Endothelial cell of umbilical vein (primary cell): Measurements from ENCODE around the gene SLC39A3. TPM values are rescaled to one million over a fixed set of nuclear protein-coding genes. Genes with fewer than 3 reads are reported as not detected.

ENCODE experiments used
- BruUV-seq: library from RNA; stranded (reverse); fragments of 400-500 nt; replicated peaks from 2 replicates; lab custom pipeline; 2021; lab: Mats Ljungman, UMichigan
- CTCF ChIA-PET: fragments of 300-600, 350-600 bp; sonication (Branson Sonifier 250); formaldehyde crosslinking; loops from one replicate; lab custom pipeline; 2021; ENCODE audit warnings: antibody characterized with exemption, inconsistent platforms; lab: Charles Lee
- POLR2A ChIA-PET: fragments of 300-600, 350-600 bp; sonication (Branson Sonifier 250); formaldehyde crosslinking; loops from one replicate; lab custom pipeline; 2021; ENCODE audit warnings: antibody characterized with exemption, inconsistent platforms; lab: Charles Lee
- DNase-seq: peaks from one replicate; pipeline ENCODE4 v3.0.0-alpha.2; 2011; ENCODE audit warnings: low read depth, low spot score
- FAIRE-seq: peaks from 2 replicates; lab custom pipeline; 2011; peaks lifted over from hg19 to GRCh38; lab: Jason Lieb, UNC
- H2AFZ ChIP-seq: 2 replicates; pipeline ENCODE4 v1.6.0; 2012; ENCODE audit warnings: low read depth, low read length, control low read depth, inconsistent platforms
- H3K27ac ChIP-seq: 2 replicates; pipeline ENCODE4 v1.5.1; 2011; ENCODE audit warnings: low read depth, mild to moderate bottlenecking, control low read depth, low read length, moderate library complexity; ENCODE audit not compliant: insufficient read depth
- H3K27me3 ChIP-seq, 2 experiments: 2 replicates each; pipeline versions ENCODE4 v1.6.0 to v1.6.1; 2011; ENCODE audit warnings: low read length in 2 of 2, mixed read lengths in 1 of 2; ENCODE audit not compliant: control insufficient read depth in 2 of 2, insufficient read depth in 2 of 2
- H3K36me3 ChIP-seq, 2 experiments: 2 replicates in 1 of 2; 3 replicates in 1 of 2; pipeline ENCODE4 v1.5.1; 2011; ENCODE audit warnings: low read length in 2 of 2, mild to moderate bottlenecking in 1 of 2, moderate library complexity in 1 of 2; ENCODE audit not compliant: control insufficient read depth in 2 of 2, insufficient read depth in 2 of 2; ENCODE audit errors: extremely low read depth in 1 of 2
- H3K4me1 ChIP-seq: 3 replicates; pipeline ENCODE4 v1.5.1; 2011; ENCODE audit warnings: mild to moderate bottlenecking, low read length; ENCODE audit not compliant: control insufficient read depth, insufficient read depth; ENCODE audit errors: extremely low read depth
- H3K4me2 ChIP-seq: 2 replicates; pipeline ENCODE4 v1.6.1; 2011; ENCODE audit warnings: low read length, control low read depth, mixed read lengths; ENCODE audit not compliant: insufficient read depth
- H3K4me3 ChIP-seq, 3 experiments: fragments of 200-600 bp in 1 of 3; sonication (generic), shearing (Covaris generic) in 1 of 3; replicated peaks in 1 of 3; 2 replicates each; pipeline ENCODE4 v1.5.1; 2011 to 2016; ENCODE audit warnings: control low read depth in 3 of 3, low read length in 3 of 3, mild to moderate bottlenecking in 2 of 3, inconsistent platforms in 1 of 3, low read depth in 1 of 3, moderate library complexity in 1 of 3; ENCODE audit not compliant: insufficient read depth in 1 of 3
- H3K79me2 ChIP-seq: 2 replicates; pipeline ENCODE4 v1.6.0; 2012; ENCODE audit warnings: low read length, inconsistent platforms; ENCODE audit not compliant: control insufficient read depth, insufficient read depth
- H3K9ac ChIP-seq: replicated peaks from 2 replicates; pipeline ENCODE3; 2011; ENCODE audit warnings: low read length, control low read depth; ENCODE audit not compliant: insufficient read depth; ENCODE audit errors: extremely low read depth
- H3K9me1 ChIP-seq: replicated peaks from 3 replicates; pipeline ENCODE4 v1.6.0; 2011; ENCODE audit warnings: mild to moderate bottlenecking, low read length; ENCODE audit not compliant: control insufficient read depth, insufficient read depth; ENCODE audit errors: extremely low read depth
- H3K9me3 ChIP-seq: replicated peaks from 2 replicates; pipeline ENCODE4 v1.5.1; 2012; ENCODE audit warnings: low read length, inconsistent platforms; ENCODE audit not compliant: control insufficient read depth, insufficient read depth
- H4K20me1 ChIP-seq: replicated peaks from 2 replicates; pipeline ENCODE3; 2011; ENCODE audit warnings: mild to moderate bottlenecking, low read length; ENCODE audit not compliant: control insufficient read depth, insufficient read depth; ENCODE audit errors: extremely low read depth
- CTCF ChIP-seq, 2 donors: IDR thresholded peaks; 1 replicate in 1 of 2; 2 replicates in 1 of 2; pipeline ENCODE4 v1.5.1; 2011; ENCODE audit warnings: low read length in 2 of 2, mild to moderate bottlenecking in 2 of 2, moderate library complexity in 2 of 2, control low read depth in 1 of 2, inconsistent platforms in 1 of 2, low read depth in 1 of 2; ENCODE audit not compliant: insufficient read depth in 1 of 2; ENCODE audit errors: extremely low read depth in 1 of 2
- EZH2 ChIP-seq: IDR thresholded peaks from 2 replicates; pipeline ENCODE4 v1.6.1; 2012; ENCODE audit warnings: borderline replicate concordance, low read depth, mild to moderate bottlenecking, moderate library complexity, low read length, inconsistent platforms; ENCODE audit not compliant: severe bottlenecking
- FOS ChIP-seq: IDR thresholded peaks from 2 replicates; pipeline ENCODE4 v1.6.1; 2011; ENCODE audit warnings: mild to moderate bottlenecking, low read length, moderate library complexity, borderline replicate concordance; ENCODE audit not compliant: insufficient read depth
- GATA2 ChIP-seq: IDR thresholded peaks from 2 replicates; pipeline ENCODE4 v1.7.0; 2011; ENCODE audit warnings: low read depth, mild to moderate bottlenecking, moderate library complexity, mixed read lengths, low read length; ENCODE audit not compliant: insufficient read length, insufficient read depth
- JUN ChIP-seq: IDR thresholded peaks from 2 replicates; pipeline ENCODE4 v1.6.1; 2011; ENCODE audit warnings: borderline replicate concordance, low read depth; ENCODE audit not compliant: insufficient read length, insufficient read depth
- MYC ChIP-seq: IDR thresholded peaks from one replicate; pipeline ENCODE4 v1.6.1; 2011; ENCODE audit warnings: mild to moderate bottlenecking, low read depth, low read length
- POLR2A ChIP-seq: IDR thresholded peaks from 2 replicates; pipeline ENCODE4 v1.6.1; 2012; ENCODE audit warnings: low read depth, mild to moderate bottlenecking, control low read depth, low read length
- POLR2AphosphoS5 ChIP-seq: IDR thresholded peaks from 2 replicates; pipeline ENCODE4 v1.6.1; 2012; ENCODE audit warnings: low read depth, mild to moderate bottlenecking, control low read depth, low read length, moderate library complexity; ENCODE audit not compliant: insufficient read depth
- dilution Hi-C: fragments of 300-500 bp; cut with MboI; formaldehyde crosslinking; loops from one replicate; pipeline ENCODE4 v1.15.0; 2019; ENCODE audit warnings: low sequenced_read_pairs; ENCODE audit not compliant: extremely low pct_ligation_motif_present
- intact Hi-C: fragments of 100-400 bp; cut with micrococcal nuclease; formaldehyde crosslinking; loops from one replicate; pipeline ENCODE4 v1.10.0; 2022
- polyA plus RNA-seq, 4 experiments: library from polyadenylated mRNA; depleted of rRNA in 3 of 4; stranded (reverse) in 3 of 4; unstranded in 1 of 4; fragments of >200 nt; gene quantifications; 2 replicates each; pipeline versions ENCODE4 v1.2.1 to v1.2.3, GENCODE V29; 2011 to 2012; ENCODE audit warnings: missing spikeins in 1 of 4
- total RNA-seq: library from RNA; stranded (reverse); gene quantifications from 2 replicates; pipeline ENCODE4 v1.2.3, GENCODE V29; 2021
- TF ChIP-seq, protein P1 (sequence below): IDR thresholded peaks from 2 replicates; pipeline ENCODE4 v1.6.1; 2011; ENCODE audit not compliant: insufficient read depth, insufficient read length

SLC39A3 gene
- total and polyA plus RNA-seq, 2 donors (not counting 3 experiments of a cell fraction or from before 2014, with no cell fraction given): 28.0 to 43.1 TPM

DNA sequence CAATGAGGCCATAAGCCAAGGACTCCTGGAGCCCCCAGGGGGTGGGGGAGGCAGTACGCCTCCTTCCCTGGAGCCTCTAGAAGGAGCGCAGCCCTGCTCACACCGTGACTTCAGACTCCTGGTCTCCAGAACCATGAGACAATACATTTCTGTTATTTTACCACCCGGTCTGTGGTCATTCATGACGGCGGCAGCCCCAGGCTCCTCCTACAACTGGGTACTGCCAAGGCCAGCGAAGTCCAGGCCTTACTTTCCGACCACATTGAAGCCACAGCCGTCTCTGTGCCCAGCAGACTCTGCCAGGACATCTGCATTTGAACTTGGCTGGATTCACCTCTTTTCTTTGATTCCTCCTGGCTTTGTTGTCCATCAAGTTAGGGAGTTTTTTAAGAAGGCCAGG lies 47.9 kb downstream of the SLC39A3 start:
- H3K9me3 ChIP-seq: no peaks in the 10 kb centered on the region
- FAIRE-seq: no peak

More for the DNA sequence above, 47.9 kb downstream of the SLC39A3 start:
- POLR2A ChIA-PET: no interaction called here
- TF ChIP-seq JUN: no peak
- TF ChIP-seq, protein P1, sequence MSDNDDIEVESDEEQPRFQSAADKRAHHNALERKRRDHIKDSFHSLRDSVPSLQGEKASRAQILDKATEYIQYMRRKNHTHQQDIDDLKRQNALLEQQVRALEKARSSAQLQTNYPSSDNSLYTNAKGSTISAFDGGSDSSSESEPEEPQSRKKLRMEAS: no peak
- TF ChIP-seq EZH2: no peak
- no peak for TF ChIP-seq GATA2
- TF ChIP-seq CTCF (IDR thresholded peaks at IDR 0.05; ENCODE audit: extremely low read depth in 1 of 2, insufficient read depth in 1 of 2, low read depth in 1 of 2, low read length in 2 of 2): no peak
- TF ChIP-seq MYC: no peak
- no peak for TF ChIP-seq POLR2A
- TF ChIP-seq FOS: no peak
- TF ChIP-seq POLR2AphosphoS5: no peak
- no peaks in the 10 kb centered on the region for H3K27me3 ChIP-seq
- no peaks in the 10 kb centered on the region for H4K20me1 ChIP-seq
- no peaks in the 10 kb centered on the region for H3K79me2 ChIP-seq
- H3K4me2 ChIP-seq: no peak overlapping the region
- H3K4me1 ChIP-seq: peaks cover 10% of the 10 kb centered on the region
- BruUV-seq: no TSS peak
- dilution Hi-C loops (loop anchor here (10.0 kb wide), 1 partner anchor 63 kb away; no protein-coding TSS in a partner anchor), intact Hi-C loops (no loop called here)
- H3K9me1 ChIP-seq: no peaks in the 10 kb centered on the region
- CTCF ChIA-PET: no interaction called here
- H3K4me3 ChIP-seq: no peak overlapping the region
- no peaks in the 10 kb centered on the region for H3K36me3 ChIP-seq
- H3K27ac ChIP-seq: no peak overlapping the region
- H2AFZ ChIP-seq: no peak overlapping the region
- H3K9ac ChIP-seq: no peak overlapping the region
- DNase-seq: no peak
